Activated T-helper 1 cell treated with anti-CD3 and anti-CD28 coated beads, Interleukin-12 subunit alpha, Interleukin-12 subunit beta, Interleukin-2, Interleukin-4 antibody, amounts not matched to agents 30 ng/mL and 10 ng/mL and 1 ng/mL, durations not matched to agents 14 hours and 24 hours and 36 hours (primary cell): ENCODE data around the gene TMEM202. TPM values are rescaled to one million over a fixed set of nuclear protein-coding genes. Genes with fewer than 3 reads are reported as not detected.

Source experiments
- DNase-seq: peaks from one replicate; pipeline ENCODE4 v3.0.0; 2021; ENCODE audit warnings: low spot score
- H3K27ac Mint-ChIP-seq: one replicate; pipeline ENCODE4 v1.8.0; 2021; ENCODE audit warnings: mild to moderate bottlenecking, mixed read lengths
- H3K27me3 Mint-ChIP-seq: one replicate; pipeline ENCODE4 v1.8.0; 2022; ENCODE audit warnings: mild to moderate bottlenecking, moderate library complexity, mixed read lengths; ENCODE audit not compliant: insufficient read depth
- H3K36me3 Mint-ChIP-seq: one replicate; pipeline ENCODE4 v1.8.0; 2021; ENCODE audit warnings: low read depth, mixed read lengths
- H3K4me1 Mint-ChIP-seq: one replicate; pipeline ENCODE4 v1.8.0; 2021; ENCODE audit warnings: low read depth, mixed read lengths
- H3K4me3 Mint-ChIP-seq: one replicate; pipeline ENCODE4 v1.8.0; 2021; ENCODE audit warnings: mild to moderate bottlenecking, moderate library complexity, mixed read lengths
- H3K9me3 Mint-ChIP-seq: one replicate; pipeline ENCODE4 v1.8.0; 2021; ENCODE audit warnings: mixed read lengths
- intact Hi-C: fragments of 100-400 bp; cut with micrococcal nuclease; formaldehyde crosslinking; loops from one replicate; pipeline ENCODE4 v1.15.1; 2024
- total RNA-seq: library from RNA; stranded (reverse); gene quantifications from 2 replicates; pipeline ENCODE4 v1.2.3, GENCODE V29; 2022

The TMEM202 gene, protein sequence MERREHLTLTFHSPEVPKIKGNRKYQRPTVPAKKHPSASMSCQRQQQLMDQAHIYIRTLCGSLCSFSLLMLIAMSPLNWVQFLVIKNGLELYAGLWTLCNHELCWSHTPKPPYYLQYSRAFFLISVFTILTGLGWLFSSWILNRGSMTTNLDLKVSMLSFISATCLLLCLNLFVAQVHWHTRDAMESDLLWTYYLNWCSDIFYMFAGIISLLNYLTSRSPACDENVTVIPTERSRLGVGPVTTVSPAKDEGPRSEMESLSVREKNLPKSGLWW
- not detected in 2 replicates for total RNA-seq

DNA sequence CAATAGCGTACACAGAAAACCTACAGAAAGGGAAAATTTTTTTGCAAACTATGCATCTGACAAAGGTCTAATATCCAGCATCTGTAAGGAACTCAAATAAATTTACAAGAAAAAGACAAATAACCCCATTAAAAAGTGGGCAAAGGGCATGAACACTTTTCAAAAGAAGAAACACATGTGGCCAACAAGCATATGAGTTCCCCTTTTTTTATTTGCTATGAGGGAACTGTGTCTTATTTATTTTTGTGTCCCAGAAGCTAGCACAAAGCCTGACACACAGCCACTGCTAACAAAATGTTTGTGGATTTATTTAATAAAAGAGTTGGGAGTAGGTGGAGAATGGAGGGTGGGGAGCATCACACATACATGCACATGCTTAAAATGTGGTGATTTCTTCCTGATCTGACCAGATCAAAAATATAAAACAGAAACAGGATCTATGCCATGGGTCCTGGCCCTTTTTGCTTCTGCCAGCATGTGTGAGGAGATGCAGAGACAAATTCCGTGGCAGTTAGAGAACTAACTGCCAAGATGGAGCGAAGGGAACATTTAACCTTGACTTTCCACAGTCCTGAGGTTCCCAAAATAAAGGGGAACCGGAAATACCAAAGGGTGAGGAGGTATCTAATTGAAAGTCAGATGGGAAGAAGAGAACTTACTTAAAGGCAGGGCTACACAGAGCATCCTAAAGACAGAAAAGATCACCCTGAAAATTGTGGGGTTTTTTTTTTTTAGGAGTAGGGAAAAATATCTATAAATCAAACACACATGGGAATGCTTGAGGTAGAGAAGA lies at the start of gene TMEM202:
Gene TMEM202, plus strand, starts transcription at position 510 of the 793 bp plus-strand sequence. Its CDS starts 22 bp downstream, at position 532.
- Mint-ChIP-seq H3K36me3 (no peaks in the 10 kb centered on the region), H3K4me1 (no peaks in the 10 kb centered on the region), H3K27me3 (peaks cover 24% of the 10 kb centered on the region), H3K4me3 (no peak within 1 kb of the TSS), H3K27ac (no peak within 1 kb of the TSS), H3K9me3 (no peaks in the 10 kb centered on the region)
- intact Hi-C loops, result no loop called here
- no peak for DNase-seq

DNA sequence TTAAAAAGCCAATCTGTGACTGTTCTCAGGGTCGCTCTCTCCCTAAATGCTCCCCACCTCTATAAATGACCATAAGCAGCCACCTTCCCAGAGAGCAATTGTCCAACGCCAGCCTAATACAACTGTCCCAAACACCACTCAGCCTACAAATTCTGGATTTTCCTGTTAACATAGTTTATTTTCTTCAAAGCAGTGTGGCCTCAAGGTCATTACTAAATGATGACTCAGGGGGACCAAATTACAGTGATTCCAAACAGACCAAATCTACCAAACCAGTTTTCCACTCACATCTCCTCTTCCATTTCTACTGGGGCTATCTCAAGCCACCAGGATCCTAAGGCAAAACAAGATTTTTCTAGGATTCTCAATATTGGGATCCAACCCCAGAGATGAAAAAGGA lies 44.8 kb upstream of the TMEM202 start:
- intact Hi-C loops, result no loop called here
- peaks cover 7% of the 10 kb centered on the region for H3K4me1 Mint-ChIP-seq
- no peaks in the 10 kb centered on the region for H3K9me3 Mint-ChIP-seq
- no peak overlapping the region for H3K4me3 Mint-ChIP-seq
- no peak overlapping the region for H3K27ac Mint-ChIP-seq
- H3K27me3 Mint-ChIP-seq, result no peaks in the 10 kb centered on the region
- peaks cover 8% of the 10 kb centered on the region for H3K36me3 Mint-ChIP-seq
- DNase-seq, result no peak

DNA sequence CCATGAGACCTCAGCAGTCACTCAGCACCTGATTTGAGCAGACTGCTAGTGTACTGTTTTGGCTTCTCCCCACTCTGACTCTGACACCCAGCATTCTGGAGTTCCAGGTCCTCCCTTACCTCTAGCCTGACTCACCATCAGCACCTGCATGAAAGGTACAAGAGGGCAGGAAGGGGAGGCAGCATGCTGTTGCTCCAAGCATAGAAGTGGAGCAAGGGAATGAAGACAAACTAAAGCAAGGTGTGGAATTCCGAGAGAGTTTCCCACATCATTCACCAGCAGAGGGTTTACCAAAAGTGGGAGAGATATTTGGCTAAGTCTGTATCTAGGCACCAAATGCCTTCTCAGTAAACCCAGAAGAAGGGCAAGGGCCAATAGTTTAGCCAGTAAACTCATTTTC lies 43.6 kb upstream of the TMEM202 start:
- Mint-ChIP-seq H3K27ac (no peak overlapping the region), H3K36me3 (peaks cover 5% of the 10 kb centered on the region), H3K27me3 (no peaks in the 10 kb centered on the region), H3K9me3 (no peaks in the 10 kb centered on the region), H3K4me1 (peaks cover 9% of the 10 kb centered on the region), H3K4me3 (no peak overlapping the region)
- intact Hi-C loops, result no loop called here
- no peak for DNase-seq

DNA sequence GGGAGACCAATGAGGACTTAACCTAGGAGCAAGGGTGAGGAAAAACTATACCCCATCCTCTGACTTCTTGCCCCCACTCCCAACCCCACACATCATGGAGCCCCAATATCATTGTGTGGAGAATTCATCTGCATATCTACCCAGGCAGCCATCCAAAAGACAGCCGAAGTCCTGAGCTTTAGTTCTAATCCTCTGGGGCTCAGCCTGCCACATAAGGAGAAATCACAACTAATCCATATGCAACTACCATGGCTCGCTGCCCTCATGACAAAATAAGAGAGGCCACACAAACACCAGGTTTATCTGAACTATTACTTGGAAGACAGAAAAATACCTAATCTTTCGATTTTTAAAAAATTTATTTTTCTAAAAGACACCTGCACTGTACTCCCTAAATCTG lies 40.0 kb upstream of the TMEM202 start:
- intact Hi-C loops, result no loop called here
- H3K4me1 Mint-ChIP-seq, result peaks cover 9% of the 10 kb centered on the region
- no peaks in the 10 kb centered on the region for H3K9me3 Mint-ChIP-seq

DNA sequence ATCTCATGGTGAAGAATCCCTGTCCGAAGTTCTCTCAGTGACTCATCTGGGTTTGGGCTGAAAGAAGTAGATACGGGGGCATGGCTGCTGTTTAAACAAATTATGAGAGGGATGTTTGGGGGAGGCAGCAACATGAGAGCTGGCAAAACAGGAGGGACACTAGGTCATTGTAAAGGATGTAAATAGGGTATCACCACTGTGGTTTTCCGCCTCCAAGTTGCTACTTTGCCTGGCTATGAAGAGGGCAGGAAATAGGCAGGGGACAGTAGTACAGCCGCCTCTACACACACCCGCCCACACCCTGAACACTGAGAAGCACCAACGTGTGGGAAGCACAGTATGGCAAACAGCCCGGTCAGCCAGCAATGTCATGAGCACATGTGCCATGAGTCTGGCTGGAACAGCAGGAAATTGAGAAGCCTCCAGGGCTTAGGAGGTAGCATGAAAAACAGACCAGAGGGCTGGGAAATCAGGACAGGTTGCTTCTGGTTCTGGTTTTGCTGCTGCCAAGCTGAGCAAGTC lies 39.4 kb upstream of the TMEM202 start:
- no peak overlapping the region for H3K27ac Mint-ChIP-seq
- H3K4me1 Mint-ChIP-seq, result peaks cover 9% of the 10 kb centered on the region

More for the DNA sequence above, 40.0 kb upstream of the TMEM202 start:
- H3K4me3 Mint-ChIP-seq, result no peak overlapping the region
- H3K27me3 Mint-ChIP-seq, result no peaks in the 10 kb centered on the region
- no peak for DNase-seq
- H3K36me3 Mint-ChIP-seq, result no peaks in the 10 kb centered on the region
- no peak overlapping the region for H3K27ac Mint-ChIP-seq

DNA sequence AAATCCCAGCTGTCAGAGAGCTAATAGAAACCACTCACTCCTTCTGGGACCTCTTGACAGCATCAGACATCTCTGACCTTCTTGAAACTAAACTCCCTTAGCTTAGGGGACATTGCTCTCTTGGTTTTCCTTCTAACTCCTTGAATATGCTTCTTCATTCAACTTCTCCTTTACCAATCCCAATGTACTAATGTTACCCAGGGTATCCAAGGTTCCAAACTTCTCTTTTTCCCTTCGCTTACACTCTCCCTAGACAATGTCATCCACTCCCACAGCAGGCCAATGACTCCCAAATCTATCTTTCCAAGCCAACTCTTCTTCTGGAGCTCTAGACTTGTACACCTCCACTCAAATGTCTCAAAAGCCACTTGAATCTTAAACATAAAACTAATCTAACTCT lies 36.9 kb upstream of the TMEM202 start:
- Mint-ChIP-seq H3K36me3 (peaks cover 4% of the 10 kb centered on the region), H3K27me3 (no peaks in the 10 kb centered on the region), H3K4me3 (no peak overlapping the region), H3K4me1 (peaks cover 18% of the 10 kb centered on the region), H3K9me3 (no peaks in the 10 kb centered on the region), H3K27ac (no peak overlapping the region)
- DNase-seq, result no peak
- intact Hi-C loops, result no loop called here

More for the DNA sequence above, 39.4 kb upstream of the TMEM202 start:
- intact Hi-C loops, result no loop called here
- DNase-seq, result no peak
- H3K36me3 Mint-ChIP-seq, result no peaks in the 10 kb centered on the region
- no peak overlapping the region for H3K4me3 Mint-ChIP-seq
- H3K9me3 Mint-ChIP-seq, result no peaks in the 10 kb centered on the region
- H3K27me3 Mint-ChIP-seq, result no peaks in the 10 kb centered on the region

DNA sequence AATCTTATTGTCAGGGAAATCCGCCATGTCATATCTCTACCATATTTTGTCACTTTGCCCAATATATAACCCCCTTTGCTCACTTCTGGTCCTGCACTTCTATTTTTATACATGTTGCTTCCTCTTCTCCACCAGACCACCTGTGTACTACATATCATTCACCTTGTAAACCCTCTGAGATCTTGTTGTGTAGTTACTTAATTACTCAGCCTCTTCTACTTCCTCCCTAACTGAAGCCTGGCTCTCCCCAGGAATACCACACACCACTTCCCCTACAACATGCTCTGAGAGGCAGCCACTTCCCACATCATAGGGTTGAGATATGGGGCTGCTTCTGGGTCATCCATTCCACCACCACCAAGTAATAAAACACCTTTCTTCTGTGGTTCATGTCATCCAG lies 32.3 kb upstream of the TMEM202 start:
- Mint-ChIP-seq H3K27me3 (no peaks in the 10 kb centered on the region), H3K27ac (peak overlapping the region; percentile 47), H3K4me1 (peaks cover 37% of the 10 kb centered on the region), H3K36me3 (peaks cover 22% of the 10 kb centered on the region), H3K9me3 (no peaks in the 10 kb centered on the region), H3K4me3 (peak overlapping the region; percentile 2)
- DNase-seq, result peak; percentile 38
- intact Hi-C loops, result no loop called here

DNA sequence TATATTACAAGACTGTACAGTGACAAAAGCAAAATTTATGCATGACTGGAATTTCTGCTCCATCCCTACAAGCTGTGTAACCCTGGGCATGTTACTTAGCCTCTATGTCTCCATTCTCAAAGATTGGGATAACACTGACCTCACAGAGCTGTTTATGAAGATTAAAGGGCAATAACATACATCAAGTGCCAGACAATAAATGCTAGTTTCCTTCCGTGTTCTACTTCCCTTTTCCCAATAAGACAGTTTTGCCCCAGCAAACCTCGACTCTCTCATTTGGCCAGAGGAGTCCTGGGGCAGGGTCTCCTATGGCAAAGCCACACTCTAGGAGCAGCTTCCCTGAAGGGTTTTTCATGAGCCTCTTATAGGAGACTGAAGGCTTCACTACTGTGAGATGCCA lies 29.8 kb upstream of the TMEM202 start:
- Mint-ChIP-seq H3K36me3 (peaks cover 26% of the 10 kb centered on the region), H3K9me3 (no peaks in the 10 kb centered on the region), H3K4me1 (peaks cover 37% of the 10 kb centered on the region), H3K4me3 (no peak overlapping the region), H3K27ac (no peak overlapping the region), H3K27me3 (no peaks in the 10 kb centered on the region)
- intact Hi-C loops, result no loop called here
- no peak for DNase-seq

DNA sequence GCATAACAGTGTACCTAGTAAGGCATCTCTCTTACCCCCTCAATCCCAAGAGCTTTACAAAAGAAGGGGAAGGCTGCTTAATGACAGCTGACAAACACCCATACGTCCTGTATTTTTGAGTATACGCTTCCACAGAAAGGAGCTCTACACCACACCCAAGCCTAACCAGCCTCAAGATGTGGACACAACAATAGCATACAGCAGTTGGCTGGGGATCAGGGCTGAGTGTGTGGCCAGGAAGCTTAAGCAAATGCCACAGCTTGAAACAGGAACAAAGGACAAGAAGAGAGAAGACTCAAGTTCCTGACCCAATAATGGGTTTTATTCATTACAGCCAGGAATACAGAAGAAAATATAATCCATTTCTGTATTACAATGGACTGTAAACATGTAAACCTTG lies 29.2 kb upstream of the TMEM202 start:
- no peaks in the 10 kb centered on the region for H3K27me3 Mint-ChIP-seq
- no peaks in the 10 kb centered on the region for H3K9me3 Mint-ChIP-seq
- intact Hi-C loops, result no loop called here
- H3K4me1 Mint-ChIP-seq, result peaks cover 37% of the 10 kb centered on the region
- DNase-seq, result no peak
- H3K36me3 Mint-ChIP-seq, result peaks cover 26% of the 10 kb centered on the region
- H3K27ac Mint-ChIP-seq, result no peak overlapping the region
- H3K4me3 Mint-ChIP-seq, result no peak overlapping the region

DNA sequence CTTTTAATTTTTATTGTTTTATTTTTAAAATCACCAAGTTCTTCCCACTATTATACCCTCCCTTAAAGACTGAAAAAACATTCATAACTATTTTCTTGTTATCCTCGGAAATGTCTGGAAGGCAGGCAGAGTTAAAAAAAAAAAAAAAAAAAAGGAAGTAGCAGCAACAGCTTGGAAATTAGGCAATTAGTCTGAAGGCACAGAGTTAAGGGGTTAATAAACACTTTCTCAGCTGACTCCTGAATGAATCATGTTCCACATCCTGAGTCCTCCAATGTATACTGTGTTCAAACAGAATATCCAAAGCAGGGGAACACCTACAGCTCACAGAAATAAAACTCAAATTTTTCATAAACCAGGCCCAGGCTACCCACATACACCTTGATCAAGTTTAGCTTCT lies 28.1 kb upstream of the TMEM202 start:
- Mint-ChIP-seq H3K9me3 (no peaks in the 10 kb centered on the region), H3K4me1 (peaks cover 48% of the 10 kb centered on the region), H3K27me3 (no peaks in the 10 kb centered on the region), H3K36me3 (peaks cover 28% of the 10 kb centered on the region), H3K4me3 (no peak overlapping the region), H3K27ac (no peak overlapping the region)
- intact Hi-C loops, result loop anchor here (10.0 kb wide), 1 partner anchor 1735 kb away; no protein-coding TSS in a partner anchor
- no peak for DNase-seq

DNA sequence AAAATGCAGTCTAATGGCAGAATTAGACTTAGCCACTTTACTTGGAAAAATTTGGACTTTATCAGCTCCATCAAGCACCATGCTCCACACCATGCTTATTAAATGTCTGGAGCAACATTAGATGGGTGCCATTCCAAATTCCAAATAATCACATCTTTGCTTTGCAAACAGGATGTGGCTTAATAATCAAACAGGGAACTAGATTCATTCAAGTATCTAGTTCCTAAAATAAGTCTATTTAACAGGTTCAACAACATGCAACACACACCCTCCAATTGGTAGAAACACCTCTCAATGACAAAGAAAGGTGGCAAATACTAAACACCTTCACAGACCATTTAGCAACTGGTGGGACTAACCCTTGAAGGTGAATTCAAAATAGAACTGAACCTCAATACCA lies 25.7 kb upstream of the TMEM202 start:
- Mint-ChIP-seq H3K27me3 (no peaks in the 10 kb centered on the region), H3K9me3 (no peaks in the 10 kb centered on the region), H3K27ac (no peak overlapping the region), H3K4me3 (no peak overlapping the region), H3K4me1 (peaks cover 47% of the 10 kb centered on the region), H3K36me3 (peaks cover 19% of the 10 kb centered on the region)
- intact Hi-C loops, result loop anchor here (10.0 kb wide), 1 partner anchor 1732 kb away; no protein-coding TSS in a partner anchor
- DNase-seq, result no peak

DNA sequence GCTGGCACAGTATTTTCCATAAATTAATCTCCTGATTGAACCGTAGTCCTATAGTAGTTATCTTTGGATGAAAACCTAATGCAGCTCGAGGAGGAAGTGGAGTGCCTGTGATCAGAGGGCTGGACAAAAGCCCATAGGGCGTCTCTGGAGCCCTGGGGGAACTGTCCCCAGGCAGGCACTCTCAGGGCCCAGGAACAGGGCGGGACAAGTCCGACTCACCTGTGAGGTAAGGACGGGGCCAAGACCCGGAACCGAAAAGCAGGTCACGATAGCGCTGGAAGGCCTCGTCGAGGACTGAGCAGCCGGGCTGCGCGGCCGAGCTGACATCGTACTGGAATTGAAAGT lies 22.6 kb upstream of the TMEM202 start:
- Mint-ChIP-seq H3K36me3 (peaks cover 8% of the 10 kb centered on the region), H3K4me1 (peaks cover 31% of the 10 kb centered on the region), H3K4me3 (peak overlapping the region; percentile 89), H3K27ac (peak overlapping the region; percentile 93), H3K9me3 (no peaks in the 10 kb centered on the region), H3K27me3 (no peaks in the 10 kb centered on the region)
- no peak for DNase-seq
- intact Hi-C loops, result loop anchor here (5.0 to 10.0 kb wide), 3 partner anchors 63 to 1729 kb away; partner anchors contain the start of gene ADPGK
